SJSA1 (cell line): Measurements from ENCODE around the gene GIN1. TPM values are rescaled to one million over a fixed set of nuclear protein-coding genes. Genes with fewer than 3 reads are reported as not detected.
"Not testable (repeated sequence)": the region's sequence is repeated elsewhere in the genome, so short reads cannot be mapped to it uniquely, and the experiment has no call there.

Experiments
- DNase-seq, 2 experiments: peaks; one replicate each; pipeline ENCODE4 v3.0.0-alpha.2; 2015 to 2020; ENCODE audit warnings: low spot score in 2 of 2, low read depth in 1 of 2
- H3K27ac ChIP-seq: fragments of 250-450 bp; sonication (Bioruptor Pico); 2 replicates; pipeline ENCODE4 v1.5.1; 2020; ENCODE audit warnings: mild to moderate bottlenecking, moderate library complexity
- H3K27me3 ChIP-seq: fragments of 250-450 bp; sonication (Bioruptor Pico); replicated peaks from 2 replicates; pipeline ENCODE4 v1.5.1; 2020; ENCODE audit warnings: mild to moderate bottlenecking, moderate library complexity
- H3K36me3 ChIP-seq: fragments of 250-450 bp; sonication (Bioruptor Pico); 2 replicates; pipeline ENCODE4 v1.5.1; 2020; ENCODE audit warnings: mild to moderate bottlenecking
- H3K4me1 ChIP-seq: fragments of 250-450 bp; sonication (Bioruptor Pico); replicated peaks from 2 replicates; pipeline ENCODE4 v1.6.1; 2021; ENCODE audit warnings: mild to moderate bottlenecking
- H3K4me3 ChIP-seq: fragments of 250-450 bp; sonication (Bioruptor Pico); 2 replicates; pipeline ENCODE4 v1.5.1; 2020; ENCODE audit warnings: mild to moderate bottlenecking
- H3K9me3 ChIP-seq: fragments of 250-450 bp; sonication (Bioruptor Pico); replicated peaks from 2 replicates; pipeline ENCODE4 v1.5.1; 2020; ENCODE audit warnings: mild to moderate bottlenecking
- total RNA-seq: library from RNA; depleted of rRNA; stranded (reverse); fragments of >200 nt; shearing (Covaris generic); gene quantifications from 2 replicates; pipeline ENCODE4 v1.2.3, GENCODE V29; 2014

The GIN1 gene
- total RNA-seq, 1 experiment from 2014 or later = 6.6 TPM

DNA sequence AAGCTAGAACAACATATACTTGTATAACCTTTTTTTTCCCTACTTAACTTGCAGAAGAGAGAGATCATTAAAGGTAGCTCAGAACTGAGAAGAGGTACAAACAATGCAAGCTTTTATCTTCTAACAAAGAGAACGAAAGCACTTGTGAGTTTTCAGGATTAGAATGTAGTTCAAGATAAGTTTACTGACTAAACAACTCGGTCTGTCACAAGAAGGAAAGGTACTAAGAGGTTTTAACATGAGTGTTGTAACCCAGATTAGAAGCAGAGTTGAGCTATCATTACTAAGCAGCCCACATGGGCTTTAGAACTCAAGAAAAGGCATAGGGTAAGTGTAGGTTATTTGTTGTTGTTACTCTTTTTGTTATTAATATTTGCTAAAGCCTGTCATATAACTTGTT is 25.2 kb downstream of the GIN1 start:
- no peaks in the 10 kb centered on the region for H3K4me1 ChIP-seq
- H3K36me3 ChIP-seq = no peaks in the 10 kb centered on the region; the same call in 1 of the 2 replicates
- DNase-seq = no peak
- no peak overlapping the region for H3K4me3 ChIP-seq
- H3K27me3 ChIP-seq = no peaks in the 10 kb centered on the region
- no peak overlapping the region for H3K27ac ChIP-seq
- H3K9me3 ChIP-seq = no peaks in the 10 kb centered on the region

DNA sequence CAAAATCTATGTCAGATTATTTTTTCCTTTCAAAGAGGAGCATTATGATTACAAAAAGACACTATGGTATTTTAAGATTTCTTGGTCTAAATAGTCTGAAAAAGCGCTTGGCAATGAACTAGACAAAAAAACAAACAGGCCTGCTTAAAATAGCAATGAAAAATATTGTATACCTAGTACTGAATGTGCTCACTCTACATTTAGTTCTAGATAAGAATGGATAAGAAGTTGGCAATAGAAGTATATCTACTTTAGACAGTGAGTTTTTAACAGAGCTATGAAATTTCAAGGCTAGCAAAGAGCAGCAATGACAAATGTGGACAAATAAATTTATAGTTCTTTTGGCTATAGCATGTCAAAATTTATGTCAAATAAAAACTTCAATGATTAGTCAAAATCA is 26.2 kb downstream of the GIN1 start:
- Histone ChIP-seq H3K4me3 (no peak overlapping the region), H3K36me3 (no peaks in the 10 kb centered on the region; the same call in 1 of the 2 replicates), H3K9me3 (no peaks in the 10 kb centered on the region), H3K27ac (no peak overlapping the region), H3K27me3 (no peaks in the 10 kb centered on the region), H3K4me1 (no peaks in the 10 kb centered on the region)
- DNase-seq = no peak

DNA sequence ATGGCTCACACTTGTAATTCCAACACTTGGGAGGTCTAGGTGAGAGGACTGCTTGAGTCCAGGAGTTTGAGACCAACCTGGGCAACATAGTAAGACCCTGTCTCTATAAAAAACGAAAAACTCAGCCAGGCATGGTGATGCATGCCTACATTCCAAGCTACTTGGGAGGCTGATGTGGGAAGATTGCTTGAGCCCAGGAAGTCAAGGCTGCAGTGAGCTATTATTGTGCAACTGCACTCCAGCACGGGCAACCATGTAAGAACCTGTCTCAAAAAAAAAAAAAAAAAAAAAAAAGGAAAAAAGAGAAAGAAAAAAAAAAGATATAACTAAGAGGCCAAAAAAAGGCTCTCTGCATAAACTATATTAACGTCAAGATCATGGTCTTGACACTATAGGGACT is 27.3 kb downstream of the GIN1 start:
- no peak for DNase-seq
- Histone ChIP-seq H3K4me1 (no peaks in the 10 kb centered on the region), H3K27ac (no peak overlapping the region), H3K9me3 (no peaks in the 10 kb centered on the region), H3K36me3 (no peaks in the 10 kb centered on the region; the same call in 1 of the 2 replicates), H3K27me3 (no peaks in the 10 kb centered on the region), H3K4me3 (no peak overlapping the region)

DNA sequence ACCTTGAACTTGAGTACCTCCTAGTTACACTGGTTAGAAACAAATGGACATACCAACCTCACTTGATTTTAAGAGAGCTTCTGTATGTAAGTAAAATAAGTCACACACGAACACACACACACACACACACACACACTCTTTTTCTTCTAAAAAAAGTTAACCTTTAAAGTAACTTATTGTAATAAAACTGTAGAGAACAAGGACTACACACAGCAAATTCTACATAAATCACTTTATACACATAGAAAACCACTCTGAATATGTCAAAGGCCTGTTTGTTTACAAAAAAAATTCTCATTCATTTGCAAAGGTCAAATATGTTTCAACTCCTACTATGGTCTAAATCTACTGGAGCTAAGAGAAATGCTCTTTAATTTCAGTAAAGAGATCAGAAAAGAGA is 29.1 kb downstream of the GIN1 start:
- Histone ChIP-seq H3K36me3 (no peaks in the 10 kb centered on the region; the same call in 1 of the 2 replicates), H3K27me3 (no peaks in the 10 kb centered on the region), H3K4me3 (no peak overlapping the region), H3K4me1 (no peaks in the 10 kb centered on the region), H3K27ac (no peak overlapping the region), H3K9me3 (no peaks in the 10 kb centered on the region)
- no peak for DNase-seq

- DNase-seq = no peak
- Histone ChIP-seq H3K27ac (no peak overlapping the region), H3K27me3 (no peaks in the 10 kb centered on the region), H3K4me3 (no peak overlapping the region), H3K4me1 (no peaks in the 10 kb centered on the region), H3K9me3 (no peaks in the 10 kb centered on the region), H3K36me3 (no peaks in the 10 kb centered on the region; the same call in 1 of the 2 replicates)
Observed at GRCh38 chr5:103089272-103089671, 30.7 kb downstream of the GIN1 start.

GRCh38 chr5:103086547-103086946 is 33.4 kb downstream of the GIN1 start:
- no peaks in the 10 kb centered on the region for H3K36me3 ChIP-seq
- no peaks in the 10 kb centered on the region for H3K4me1 ChIP-seq
- no peak for DNase-seq
- H3K4me3 ChIP-seq = no peak overlapping the region
- no peaks in the 10 kb centered on the region for H3K9me3 ChIP-seq
- no peaks in the 10 kb centered on the region for H3K27me3 ChIP-seq
- no peak overlapping the region for H3K27ac ChIP-seq

GRCh38 chr5:103079796-103080195 is 40.1 kb downstream of the GIN1 start:
- Histone ChIP-seq H3K9me3 (peaks cover 13% of the 10 kb centered on the region; the same call in 1 of the 2 replicates), H3K4me3 (no peak overlapping the region), H3K36me3 (no peaks in the 10 kb centered on the region), H3K27me3 (no peaks in the 10 kb centered on the region), H3K4me1 (no peaks in the 10 kb centered on the region), H3K27ac (no peak overlapping the region)
- DNase-seq = no peak

DNA sequence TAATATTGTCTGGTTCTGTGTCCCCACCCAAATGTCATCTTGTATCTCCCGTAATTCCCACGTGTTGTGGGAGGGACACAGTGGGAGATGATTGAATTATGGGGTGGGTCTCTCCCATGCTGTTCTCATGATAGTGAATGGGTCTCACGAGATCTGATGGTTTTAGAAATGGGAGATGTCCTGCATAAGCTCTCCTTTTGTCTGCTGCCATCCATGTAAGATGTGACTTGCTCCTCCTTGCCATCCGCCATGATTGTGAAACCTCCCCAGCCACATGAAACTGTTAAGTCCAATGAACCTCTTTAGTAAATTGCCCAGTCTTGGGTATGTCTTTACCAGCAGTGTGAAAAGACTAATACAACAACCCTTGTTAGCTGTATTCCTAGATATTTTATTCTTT is 44.5 kb downstream of the GIN1 start:
- Histone ChIP-seq H3K36me3 (no peaks in the 10 kb centered on the region), H3K27me3 (no peaks in the 10 kb centered on the region), H3K27ac (no peak overlapping the region), H3K9me3 (peaks cover 13% of the 10 kb centered on the region; the same call in 1 of the 2 replicates), H3K4me1 (no peaks in the 10 kb centered on the region), H3K4me3 (no peak overlapping the region)
- DNase-seq = no peak

DNA sequence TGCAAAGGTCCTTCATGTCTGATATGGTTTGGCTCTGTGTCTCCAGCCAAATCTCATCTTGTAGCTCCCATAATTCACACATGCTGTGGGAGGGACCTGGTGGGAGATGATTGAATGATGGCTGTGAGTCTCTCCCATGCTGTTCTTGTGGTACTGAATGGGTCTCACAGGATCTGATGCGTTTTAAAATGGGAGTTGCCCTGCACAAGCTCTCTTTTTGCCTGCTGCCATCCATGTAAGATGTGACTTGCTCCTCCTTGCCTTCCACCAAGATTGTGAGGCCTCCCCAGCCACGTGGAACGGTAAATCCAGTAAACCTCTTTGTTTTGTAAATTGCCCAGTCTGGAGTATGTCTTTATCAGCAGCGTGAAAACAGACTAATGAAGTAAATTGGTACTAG is 46.4 kb downstream of the GIN1 start:
- not testable (repeated sequence) for H3K4me3 ChIP-seq, DNase-seq, H3K4me1 ChIP-seq, H3K36me3 ChIP-seq, H3K27ac ChIP-seq, H3K9me3 ChIP-seq, H3K27me3 ChIP-seq

GRCh38 chr5:103066326-103066725 is 53.6 kb downstream of the GIN1 start:
- no peaks in the 10 kb centered on the region; the same call in 1 of the 2 replicates for H3K27me3 ChIP-seq
- DNase-seq = no peak
- no peaks in the 10 kb centered on the region for H3K4me1 ChIP-seq
- H3K9me3 ChIP-seq = no peaks in the 10 kb centered on the region
- no peak overlapping the region for H3K27ac ChIP-seq
- no peak overlapping the region for H3K4me3 ChIP-seq
- H3K36me3 ChIP-seq = no peaks in the 10 kb centered on the region

- no peak for DNase-seq
- peaks cover 7% of the 10 kb centered on the region for H3K4me1 ChIP-seq
- no peaks in the 10 kb centered on the region for H3K9me3 ChIP-seq
- H3K27ac ChIP-seq = no peak overlapping the region
- H3K27me3 ChIP-seq = no peaks in the 10 kb centered on the region; the same call in 1 of the 2 replicates
- H3K4me3 ChIP-seq = no peak overlapping the region
- H3K36me3 ChIP-seq = no peaks in the 10 kb centered on the region
Observed at GRCh38 chr5:103060424-103060954, 59.4 kb downstream of the GIN1 start.

GRCh38 chr5:103059525-103059924 is 60.4 kb downstream of the GIN1 start:
- Histone ChIP-seq H3K4me1 (peaks cover 7% of the 10 kb centered on the region), H3K9me3 (no peaks in the 10 kb centered on the region), H3K27ac (no peak overlapping the region), H3K36me3 (no peaks in the 10 kb centered on the region), H3K27me3 (no peaks in the 10 kb centered on the region; the same call in 1 of the 2 replicates), H3K4me3 (no peak overlapping the region)
- DNase-seq = no peak

DNA sequence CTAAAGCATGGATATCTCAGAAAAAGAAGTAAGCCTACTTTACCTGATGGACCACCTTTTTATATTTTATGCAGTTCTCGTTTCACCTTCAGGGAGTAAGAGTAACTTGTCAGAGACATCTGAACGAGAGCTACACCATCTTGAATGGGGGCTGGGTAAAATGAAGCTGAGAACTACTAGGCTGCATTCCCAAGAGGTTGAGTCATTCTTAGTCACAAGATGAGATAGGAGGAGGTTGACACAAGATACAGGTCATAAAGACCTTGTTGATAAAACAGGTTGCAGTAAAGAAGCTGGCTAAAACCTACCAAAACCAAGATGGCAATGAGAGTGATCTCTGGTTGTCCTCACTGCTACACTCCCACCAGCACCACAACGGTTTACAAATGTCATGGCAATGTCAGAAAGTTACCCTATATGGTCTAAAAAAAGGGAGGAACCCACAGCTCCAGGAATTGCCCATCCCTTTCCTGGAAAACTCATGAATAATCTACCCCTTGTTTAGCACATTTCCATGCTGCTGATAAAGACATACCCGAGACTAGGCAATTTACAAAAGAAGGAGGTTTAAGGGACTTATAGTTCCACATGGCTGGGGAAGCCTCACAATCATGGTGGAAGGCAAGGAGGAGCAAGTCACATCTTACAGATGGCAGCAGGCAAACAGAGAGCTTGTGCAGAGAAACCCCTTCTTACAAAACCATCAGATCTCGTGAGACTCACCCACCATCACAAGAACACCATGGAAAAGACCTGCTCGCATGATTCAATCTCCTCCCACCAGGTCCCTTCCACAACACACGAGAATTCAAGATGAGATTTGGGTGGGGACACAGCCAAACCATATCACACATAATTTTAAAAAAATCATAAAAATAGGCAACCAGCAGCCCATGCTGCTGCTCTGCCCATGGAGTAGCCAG is 62.5 kb downstream of the GIN1 start:
- H3K27me3 ChIP-seq = no peaks in the 10 kb centered on the region; the same call in 1 of the 2 replicates
- H3K9me3 ChIP-seq = no peaks in the 10 kb centered on the region
- no peak overlapping the region for H3K27ac ChIP-seq
- peaks cover 7% of the 10 kb centered on the region for H3K4me1 ChIP-seq
- H3K4me3 ChIP-seq = no peak overlapping the region
- H3K36me3 ChIP-seq = no peaks in the 10 kb centered on the region
- DNase-seq = no peak

DNA sequence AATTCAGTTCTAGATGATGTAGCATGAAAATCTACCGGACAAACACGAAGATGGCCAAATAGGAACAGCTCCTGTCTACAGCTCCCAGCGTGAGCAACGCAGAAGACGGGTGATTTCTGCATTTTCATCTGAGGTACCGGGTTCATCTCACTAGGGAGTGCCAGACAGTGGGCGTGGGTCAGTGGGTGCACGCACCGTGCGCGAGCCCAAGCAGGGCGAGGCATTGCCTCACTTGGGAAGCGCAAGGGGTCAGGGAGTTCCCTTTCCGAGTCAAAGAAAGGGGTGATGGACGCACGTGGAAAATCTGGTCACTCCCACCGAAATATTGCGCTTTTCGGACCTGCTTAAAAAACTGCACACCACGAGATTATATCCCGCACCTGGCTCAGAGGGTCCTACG is 73.2 kb downstream of the GIN1 start:
- not testable (repeated sequence) for H3K36me3 ChIP-seq, H3K4me1 ChIP-seq, DNase-seq, H3K9me3 ChIP-seq, H3K4me3 ChIP-seq, H3K27ac ChIP-seq, H3K27me3 ChIP-seq
